Duodenal mucosa (tissue), 2 donors: ENCODE results near the gene SRGAP1.

ENCODE experiments used
- H3K27ac ChIP-seq: one replicate; pipeline ENCODE4 v1.7.0; 2013; ENCODE audit warnings: low read depth, low read length
- H3K27me3 ChIP-seq, 2 donors: one replicate each; pipeline ENCODE4 v1.7.0; 2013; ENCODE audit warnings: low read length in 2 of 2, control low read depth in 1 of 2; ENCODE audit not compliant: insufficient read depth in 2 of 2, control insufficient read depth in 1 of 2
- H3K36me3 ChIP-seq, 2 donors: one replicate each; pipeline ENCODE4 v1.7.0; 2013; ENCODE audit warnings: low read length in 2 of 2, control low read depth in 1 of 2; ENCODE audit not compliant: insufficient read depth in 2 of 2, control insufficient read depth in 1 of 2
- H3K4me1 ChIP-seq, 2 donors: one replicate each; pipeline ENCODE4 v1.7.0; 2013; ENCODE audit warnings: low read length in 2 of 2, control low read depth in 1 of 2; ENCODE audit not compliant: insufficient read depth in 2 of 2, control insufficient read depth in 1 of 2
- H3K4me3 ChIP-seq, 2 donors: one replicate each; pipeline ENCODE4 v1.7.0; 2013; ENCODE audit warnings: low read length in 2 of 2, low read depth in 1 of 2
- H3K9ac ChIP-seq, 2 donors: one replicate each; pipeline ENCODE4 v1.7.0; 2013; ENCODE audit warnings: low read length in 2 of 2, low read depth in 1 of 2
- H3K9me3 ChIP-seq, 2 donors: one replicate each; pipeline ENCODE4 v1.7.0; 2013; ENCODE audit warnings: low read length in 2 of 2, control low read depth in 1 of 2; ENCODE audit not compliant: control insufficient read depth in 1 of 2

SRGAP1 gene

DNA sequence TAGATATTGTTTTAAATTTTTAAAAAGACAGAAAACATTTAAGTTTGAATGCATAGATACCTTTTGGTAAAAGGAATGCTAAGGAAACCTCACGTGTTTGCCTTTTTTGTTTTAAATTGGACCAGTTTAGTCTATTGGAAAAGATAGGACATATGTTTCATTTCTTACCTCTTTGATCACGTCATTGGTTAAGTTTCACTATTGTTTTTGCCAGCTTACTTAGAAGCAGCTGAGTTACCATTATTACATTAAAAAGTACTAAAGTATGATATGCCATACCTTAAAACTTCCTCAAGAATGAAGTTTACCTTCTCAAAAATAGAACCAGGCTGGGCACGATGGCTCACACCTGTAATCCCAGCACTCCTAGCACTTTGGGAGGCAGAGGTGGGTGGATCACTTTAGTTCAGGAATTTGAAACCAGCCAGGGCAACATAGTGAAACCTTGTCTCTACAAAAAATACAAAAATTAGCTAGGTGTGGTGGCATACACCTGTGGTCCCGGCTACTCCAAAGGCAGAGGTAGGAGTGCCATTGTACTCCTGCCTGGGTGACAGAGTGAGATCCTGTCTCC, 54.4 kb downstream of the SRGAP1 start:
- no peaks in the 10 kb centered on the region for H3K9me3 ChIP-seq
- no peak overlapping the region for H3K9ac ChIP-seq
- H3K36me3 ChIP-seq, result no peaks in the 10 kb centered on the region
- H3K4me1 ChIP-seq, result peaks cover 13 to 28% of the 10 kb centered on the region in 2 donors
- H3K4me3 ChIP-seq, result peak overlapping the region in 1 of 2 donors; percentile 34
- no peaks in the 10 kb centered on the region for H3K27me3 ChIP-seq
- no peak overlapping the region for H3K27ac ChIP-seq

GRCh38 chr12:63899396-63899795, 54.9 kb downstream of the SRGAP1 start:
- Histone ChIP-seq H3K9ac (no peak overlapping the region), H3K27ac (no peak overlapping the region)

GRCh38 chr12:63900922-63901793, 56.7 kb downstream of the SRGAP1 start:
- no peak overlapping the region for H3K27ac ChIP-seq

More at GRCh38 chr12:63899396-63899795, 54.9 kb downstream of the SRGAP1 start:
- Histone ChIP-seq H3K4me3 (peak overlapping the region in 1 of 2 donors; percentile 34), H3K36me3 (no peaks in the 10 kb centered on the region), H3K27me3 (no peaks in the 10 kb centered on the region), H3K4me1 (peaks cover 13 to 28% of the 10 kb centered on the region in 2 donors), H3K9me3 (no peaks in the 10 kb centered on the region)

DNA sequence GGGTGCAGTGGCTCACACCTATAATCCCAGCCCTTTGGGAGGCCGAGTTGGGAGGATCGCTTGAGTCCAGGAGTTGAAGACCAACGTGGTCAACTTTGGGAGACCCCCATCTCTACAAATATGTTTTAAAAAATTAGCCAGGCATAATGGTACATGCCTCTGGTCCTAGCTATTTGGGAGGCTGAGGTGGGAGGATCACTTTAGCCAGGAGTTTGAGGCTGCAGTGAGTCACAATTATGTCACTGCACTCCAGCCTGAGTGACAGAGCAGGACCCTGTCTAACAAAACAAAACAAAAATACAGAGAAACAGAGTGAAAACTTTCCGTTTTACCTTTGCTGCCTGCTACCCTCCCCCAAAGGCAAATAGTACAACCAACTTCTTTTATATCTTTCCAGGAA, 60.2 kb downstream of the SRGAP1 start:
- Histone ChIP-seq H3K9ac (no peak overlapping the region), H3K27ac (no peak overlapping the region), H3K4me1 (peaks cover 7 to 16% of the 10 kb centered on the region in 2 donors), H3K36me3 (no peaks in the 10 kb centered on the region), H3K9me3 (peaks cover 0 to 6% of the 10 kb centered on the region in 2 donors), H3K27me3 (no peaks in the 10 kb centered on the region), H3K4me3 (no peak overlapping the region)

More at GRCh38 chr12:63900922-63901793, 56.7 kb downstream of the SRGAP1 start:
- no peak overlapping the region for H3K9ac ChIP-seq
- H3K27me3 ChIP-seq, result no peaks in the 10 kb centered on the region
- no peaks in the 10 kb centered on the region for H3K36me3 ChIP-seq
- H3K4me3 ChIP-seq, result no peak overlapping the region
- H3K4me1 ChIP-seq, result peaks cover 7 to 28% of the 10 kb centered on the region in 2 donors
- H3K9me3 ChIP-seq, result no peaks in the 10 kb centered on the region

- Histone ChIP-seq H3K27ac (no peak overlapping the region), H3K9me3 (peaks cover 0 to 6% of the 10 kb centered on the region in 2 donors), H3K36me3 (no peaks in the 10 kb centered on the region), H3K9ac (no peak overlapping the region), H3K27me3 (no peaks in the 10 kb centered on the region), H3K4me3 (no peak overlapping the region), H3K4me1 (peaks cover 11 to 25% of the 10 kb centered on the region in 2 donors)
Observed at GRCh38 chr12:63905544-63905943, 61.0 kb downstream of the SRGAP1 start.

DNA sequence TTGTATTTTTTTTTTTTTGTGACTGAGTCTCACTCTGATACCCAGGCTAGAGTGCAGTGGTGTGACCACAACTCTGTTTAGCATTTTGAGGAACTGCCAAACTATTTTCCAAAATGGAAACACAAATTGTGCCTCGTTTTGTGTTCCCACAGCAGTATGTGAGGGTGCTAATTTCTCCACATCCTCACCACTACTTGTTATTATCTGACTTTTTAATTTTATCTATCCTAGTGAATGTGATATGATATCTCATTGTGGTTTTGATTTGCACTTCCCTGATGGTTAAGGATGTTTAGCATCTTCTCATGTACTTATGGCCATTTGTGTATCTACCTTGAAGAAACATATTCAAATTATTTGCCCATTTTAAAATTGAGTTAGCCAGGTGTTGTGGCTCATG, 62.4 kb downstream of the SRGAP1 start:
- Histone ChIP-seq H3K9me3 (peaks cover 0 to 6% of the 10 kb centered on the region in 2 donors), H3K4me1 (peaks cover 4 to 22% of the 10 kb centered on the region in 2 donors), H3K4me3 (no peak overlapping the region), H3K27me3 (no peaks in the 10 kb centered on the region), H3K36me3 (no peaks in the 10 kb centered on the region), H3K9ac (no peak overlapping the region), H3K27ac (no peak overlapping the region)

DNA sequence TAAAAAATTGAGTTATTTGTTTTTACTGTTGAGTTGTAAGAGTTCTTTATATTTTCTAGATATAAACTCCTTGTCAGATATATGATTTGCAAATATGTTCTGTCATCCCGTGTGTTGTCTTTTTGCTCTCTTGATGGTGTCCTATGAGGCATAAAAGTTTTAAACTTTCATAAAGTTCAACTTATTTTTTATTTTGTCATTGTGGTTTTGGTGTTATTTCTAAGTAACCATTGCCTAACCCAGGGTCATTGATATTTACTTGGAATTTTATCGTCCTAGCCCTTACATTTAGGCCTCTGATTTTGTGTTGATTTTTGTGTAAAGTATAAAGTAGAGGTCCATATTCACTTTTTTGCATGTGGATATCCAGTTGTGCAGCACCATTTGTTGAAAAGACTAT, 63.1 kb downstream of the SRGAP1 start:
- H3K27ac ChIP-seq, result no peak overlapping the region
- H3K9ac ChIP-seq, result no peak overlapping the region
- peaks cover 0 to 6% of the 10 kb centered on the region in 2 donors for H3K9me3 ChIP-seq
- H3K27me3 ChIP-seq, result no peaks in the 10 kb centered on the region
- H3K4me1 ChIP-seq, result peaks cover 5 to 23% of the 10 kb centered on the region in 2 donors
- H3K4me3 ChIP-seq, result no peak overlapping the region
- no peaks in the 10 kb centered on the region for H3K36me3 ChIP-seq

DNA sequence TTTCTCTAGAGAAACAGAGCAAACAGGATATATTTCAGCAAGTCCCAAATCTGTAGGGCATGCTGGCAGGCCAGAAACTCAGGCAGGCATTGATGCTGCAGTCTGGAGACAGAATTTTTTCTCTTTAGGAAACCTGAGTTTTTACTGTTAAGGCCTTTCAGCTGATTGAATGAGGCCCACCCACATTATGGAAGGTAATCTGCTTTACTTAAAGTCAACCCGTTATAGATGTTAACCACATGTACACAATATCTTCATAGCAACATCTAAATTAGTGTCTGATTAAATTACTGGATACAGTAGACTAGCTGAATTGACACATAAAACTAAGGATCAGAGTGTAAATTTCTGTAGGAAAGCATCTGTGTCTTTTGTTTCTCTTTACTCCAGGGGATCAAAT, 65.2 kb downstream of the SRGAP1 start:
- Histone ChIP-seq H3K9ac (no peak overlapping the region), H3K4me1 (peaks cover 12 to 32% of the 10 kb centered on the region in 2 donors), H3K27me3 (no peaks in the 10 kb centered on the region), H3K9me3 (peaks cover 0 to 6% of the 10 kb centered on the region in 2 donors), H3K27ac (no peak overlapping the region), H3K36me3 (no peaks in the 10 kb centered on the region), H3K4me3 (no peak overlapping the region)

DNA sequence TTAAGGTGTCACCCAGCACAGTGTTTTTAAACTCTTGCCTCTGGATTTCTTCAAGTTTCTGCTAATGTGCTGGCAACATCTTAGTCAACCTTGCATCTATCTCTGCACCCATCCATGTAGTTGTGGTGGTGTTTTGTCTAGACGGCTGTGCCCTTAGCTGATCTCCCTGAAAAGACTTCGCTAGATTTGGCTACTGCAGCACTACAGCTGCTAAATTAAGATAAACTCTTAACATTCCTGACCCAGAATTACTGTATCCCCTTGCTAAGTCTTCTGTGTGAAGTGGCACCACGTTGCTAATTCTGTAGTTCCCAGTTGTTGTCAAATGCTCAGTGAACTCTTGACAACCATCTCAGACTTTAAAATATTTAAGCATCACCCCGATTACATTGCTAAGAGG, 66.8 kb downstream of the SRGAP1 start:
- peaks cover 0 to 6% of the 10 kb centered on the region in 2 donors for H3K9me3 ChIP-seq
- no peaks in the 10 kb centered on the region for H3K36me3 ChIP-seq
- no peaks in the 10 kb centered on the region for H3K27me3 ChIP-seq
- H3K4me3 ChIP-seq, result no peak overlapping the region
- H3K4me1 ChIP-seq, result peaks cover 12 to 46% of the 10 kb centered on the region in 2 donors
- no peak overlapping the region for H3K27ac ChIP-seq
- H3K9ac ChIP-seq, result no peak overlapping the region

DNA sequence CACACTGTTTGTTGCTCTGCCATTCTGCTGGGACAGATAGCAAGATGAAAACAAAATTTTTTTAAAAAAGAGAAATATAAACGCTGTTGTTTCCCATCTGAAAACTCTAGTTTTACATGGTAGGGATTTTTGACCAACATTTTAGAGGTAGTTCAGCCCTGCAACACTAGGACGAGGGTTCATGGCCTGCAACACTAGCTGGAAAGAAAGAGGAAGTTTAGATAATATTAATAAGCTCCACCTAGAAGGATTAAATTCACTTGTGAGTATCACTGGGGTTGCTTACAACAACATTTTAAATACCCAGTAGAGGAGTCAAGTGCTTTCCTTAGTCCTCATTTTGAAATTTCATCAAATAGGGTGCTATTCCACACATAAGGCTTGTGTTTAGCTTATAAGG, 68.2 kb downstream of the SRGAP1 start:
- no peak overlapping the region for H3K9ac ChIP-seq
- H3K4me1 ChIP-seq, result peaks cover 22 to 59% of the 10 kb centered on the region in 2 donors
- H3K27ac ChIP-seq, result no peak overlapping the region
- H3K36me3 ChIP-seq, result no peaks in the 10 kb centered on the region
- no peak overlapping the region for H3K4me3 ChIP-seq
- no peaks in the 10 kb centered on the region for H3K9me3 ChIP-seq
- no peaks in the 10 kb centered on the region for H3K27me3 ChIP-seq
